Measurements from ENCODE around the gene SRL. TPM values are rescaled to one million over a fixed set of nuclear protein-coding genes. Genes with fewer than 3 reads are reported as not detected.

Gene SRL
- total and polyA plus RNA-seq, 2 of the 13 experiments (the other 11 are each of a cell fraction or from before 2014, with no cell fraction given): 0.05 TPM; not detected in 1

GRCh38 chr16:4183237-4184037, 58.4 kb downstream of the SRL start (continued):
- TF ChIP-seq ZFP37 (CRISPR knock-in tag; IDR thresholded peaks at IDR 0.05; ENCODE audit: borderline replicate concordance): no peak
- TF ChIP-seq ZNF740 (CRISPR knock-in tag; IDR thresholded peaks at IDR 0.05): no peak
- TF ChIP-seq KDM5B (CRISPR knock-in tag; IDR thresholded peaks at IDR 0.05; ENCODE audit: borderline replicate concordance): peak; percentile 96; the same call in 1 of the 2 replicates
- no peak; the same call in 1 of the 2 replicates for TF ChIP-seq SMAD1 (CRISPR knock-in tag; IDR thresholded peaks at IDR 0.05; ENCODE audit: borderline replicate concordance, low read depth)
- no peak for TF ChIP-seq MTF2 (CRISPR knock-in tag; IDR thresholded peaks at IDR 0.05; ENCODE audit: borderline replicate concordance)
- peak; percentile 82; the same call in 1 of the 2 replicates for TF ChIP-seq GFI1 (CRISPR knock-in tag; IDR thresholded peaks at IDR 0.05; ENCODE audit: borderline replicate concordance)
- no peak for TF ChIP-seq NFKBIZ (CRISPR knock-in tag; IDR thresholded peaks at IDR 0.05)

GRCh38 chr16:4182581-4183236, 59.2 kb downstream of the SRL start:
- peak overlapping the region; percentile 87 for H3K4me2 ChIP-seq (ENCODE audit: low read depth, low read length)
- H3K9me3 ChIP-seq (ENCODE audit: low read length): no peaks in the 10 kb centered on the region
- BruUV-seq (replicated peaks): no TSS peak
- H3K79me2 ChIP-seq (ENCODE audit: insufficient read depth, low read length): no peaks in the 10 kb centered on the region
- H3K27ac ChIP-seq (ENCODE audit: extremely low read length, insufficient read depth, low read length): peak overlapping the region; percentile 76
- no peaks in the 10 kb centered on the region for H3K36me3 ChIP-seq (replicated peaks in 1 of 2; ENCODE audit: control insufficient read depth in 1 of 2, insufficient read depth in 2 of 2, low read length in 2 of 2)
- DNase-seq (ENCODE audit: low spot score) (no peak), ATAC-seq (no peak), FAIRE-seq (no peak)
- peak overlapping the region; percentile 84 for H3K9ac ChIP-seq (ENCODE audit: insufficient read depth, low read depth, low read length)
- TF ChIP-seq SRSF1 (optimal IDR thresholded peaks at IDR 0.05; ENCODE audit: low read depth, low read length): peak; percentile 29
- TF ChIP-seq PCBP2 (optimal IDR thresholded peaks at IDR 0.05; ENCODE audit: low read depth, low read length, poor library complexity, severe bottlenecking): peak; percentile 29
- no peak for TF ChIP-seq RBFOX2 (IDR thresholded peaks at IDR 0.05; ENCODE audit: low read depth, low read length)
- TF ChIP-seq SP2 (CRISPR knock-in tag; IDR thresholded peaks at IDR 0.05): 0 out of 2 replicates have a peak, but pooled peaks have one; percentile 16
- no peaks in the 10 kb centered on the region for H4K20me1 ChIP-seq (ENCODE audit: insufficient read depth, low read length)
- peak overlapping the region; percentile 68 to 78 (median 75); a peak in 5 of 6 replicates for H3K4me3 ChIP-seq (replicated peaks in 1 of 3; ENCODE audit: insufficient read depth in 1 of 3, low read depth in 2 of 3, low read length in 3 of 3)
- peaks cover 15% of the 10 kb centered on the region for H3K4me1 ChIP-seq (ENCODE audit: insufficient read depth, low read length)
- ChIA-PET CTCF (ENCODE audit: low intra/inter-chr PET ratio, low total read pairs) (no interaction called here), POLR2A (interaction anchor here (1.3 kb wide), 1 partner anchor 171 kb away, joined by 4 read pairs; no protein-coding TSS in a partner anchor)
- peaks cover 0 to 4% of the 10 kb centered on the region in 2 experiments; a peak in 2 of 5 replicates for H3K27me3 ChIP-seq (ENCODE audit: control insufficient read depth in 1 of 2, insufficient read depth in 2 of 2, low read length in 2 of 2)
- WGBS (ENCODE audit: low lambda C conversion rate): 87% methylated on average over 23 of the region's 23 CpGs
- no peak overlapping the region for H2AFZ ChIP-seq (ENCODE audit: low read length)
- intact Hi-C loops (cut with micrococcal nuclease; ENCODE audit: unreplicated experiment): no loop called here
- in situ Hi-C loops (cut with HindIII; ENCODE audit: extremely low pct_ligation_motif_present, low pct_unique_long_range_greater_than_20kb): no loop called here

Measured in HepG2 (cell line).